WTC11 (cell line): ENCODE data around the gene SMDT1.
"Not testable (repeated sequence)": the region's sequence is repeated elsewhere in the genome, so short reads cannot be mapped to it uniquely, and the experiment has no call there.

Experiments
- FOXP1 ChIP-seq: sonication (generic); formaldehyde crosslinking; IDR thresholded peaks from 2 replicates; pipeline ENCODE4 v1.8.0; 2022; ENCODE audit warnings: missing genetic modification reagents, mild to moderate bottlenecking, moderate library complexity, borderline replicate concordance
- IRF2 ChIP-seq: sonication (generic); formaldehyde crosslinking; IDR thresholded peaks from 2 replicates; pipeline ENCODE4 v1.8.0; 2022; ENCODE audit warnings: low read depth, missing genetic modification reagents, borderline replicate concordance
- JUN ChIP-seq: sonication (generic); formaldehyde crosslinking; IDR thresholded peaks from 2 replicates; pipeline ENCODE4 v1.8.0; 2023; ENCODE audit warnings: mild to moderate bottlenecking, missing genetic modification reagents
- SP1 ChIP-seq: sonication (generic); formaldehyde crosslinking; conservative IDR thresholded peaks from 2 replicates; pipeline ENCODE4 v1.8.1; 2022; ENCODE audit warnings: missing genetic modification reagents
- ZNF121 ChIP-seq: sonication (generic); formaldehyde crosslinking; IDR thresholded peaks from 2 replicates; pipeline ENCODE4 v1.8.0; 2023; ENCODE audit warnings: missing genetic modification reagents
- TF ChIP-seq, protein P1 (sequence below): fragments of 200-600 bp; IDR thresholded peaks from 2 replicates; pipeline ENCODE4 v1.8.0; 2022; ENCODE audit warnings: antibody characterized with exemption
- TF ChIP-seq, protein P2 (sequence below): sonication (generic); formaldehyde crosslinking; conservative IDR thresholded peaks from 2 replicates; pipeline ENCODE4 v1.8.1; 2023; ENCODE audit warnings: mild to moderate bottlenecking, low read depth, missing genetic modification reagents, moderate library complexity
- TF ChIP-seq, protein P3 (sequence below): sonication (generic); formaldehyde crosslinking; IDR thresholded peaks from 2 replicates; pipeline ENCODE4 v1.8.0; 2022; ENCODE audit warnings: mild to moderate bottlenecking, missing genetic modification reagents
- TF ChIP-seq, protein P4 (sequence below): fragments of 250-450 bp; sonication (Bioruptor Pico); IDR thresholded peaks from 2 replicates; pipeline ENCODE4 v1.8.0; 2021; ENCODE audit warnings: mild to moderate bottlenecking

DNA sequence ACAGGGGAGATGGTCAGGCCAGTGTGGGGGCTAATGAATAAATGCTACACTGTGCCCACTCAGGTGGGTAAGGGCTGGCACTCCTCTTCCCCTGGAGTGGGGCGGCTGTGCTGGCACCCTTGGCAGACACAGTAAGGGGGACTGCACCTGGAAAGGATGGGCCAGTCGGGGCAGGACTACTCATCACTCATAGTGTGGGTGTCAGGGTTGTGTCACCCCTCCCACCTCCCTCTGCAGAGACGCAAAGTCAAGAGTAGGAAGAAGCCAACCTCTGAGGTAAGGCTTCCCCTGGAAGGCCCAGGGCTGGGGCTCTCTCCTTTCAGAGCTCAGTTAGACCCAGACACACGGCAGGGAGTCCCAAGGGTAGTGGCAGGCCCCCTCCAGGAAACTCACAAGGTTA lies 44.0 kb downstream of the SMDT1 start:
- TF ChIP-seq, protein P1, sequence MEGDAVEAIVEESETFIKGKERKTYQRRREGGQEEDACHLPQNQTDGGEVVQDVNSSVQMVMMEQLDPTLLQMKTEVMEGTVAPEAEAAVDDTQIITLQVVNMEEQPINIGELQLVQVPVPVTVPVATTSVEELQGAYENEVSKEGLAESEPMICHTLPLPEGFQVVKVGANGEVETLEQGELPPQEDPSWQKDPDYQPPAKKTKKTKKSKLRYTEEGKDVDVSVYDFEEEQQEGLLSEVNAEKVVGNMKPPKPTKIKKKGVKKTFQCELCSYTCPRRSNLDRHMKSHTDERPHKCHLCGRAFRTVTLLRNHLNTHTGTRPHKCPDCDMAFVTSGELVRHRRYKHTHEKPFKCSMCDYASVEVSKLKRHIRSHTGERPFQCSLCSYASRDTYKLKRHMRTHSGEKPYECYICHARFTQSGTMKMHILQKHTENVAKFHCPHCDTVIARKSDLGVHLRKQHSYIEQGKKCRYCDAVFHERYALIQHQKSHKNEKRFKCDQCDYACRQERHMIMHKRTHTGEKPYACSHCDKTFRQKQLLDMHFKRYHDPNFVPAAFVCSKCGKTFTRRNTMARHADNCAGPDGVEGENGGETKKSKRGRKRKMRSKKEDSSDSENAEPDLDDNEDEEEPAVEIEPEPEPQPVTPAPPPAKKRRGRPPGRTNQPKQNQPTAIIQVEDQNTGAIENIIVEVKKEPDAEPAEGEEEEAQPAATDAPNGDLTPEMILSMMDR = not testable (repeated sequence)
- TF ChIP-seq SP1; JUN (CRISPR knock-in tag); FOXP1 (CRISPR knock-in tag); IRF2 (CRISPR knock-in tag); ZNF121 (CRISPR knock-in tag): not testable (repeated sequence)
- TF ChIP-seq, protein P2, sequence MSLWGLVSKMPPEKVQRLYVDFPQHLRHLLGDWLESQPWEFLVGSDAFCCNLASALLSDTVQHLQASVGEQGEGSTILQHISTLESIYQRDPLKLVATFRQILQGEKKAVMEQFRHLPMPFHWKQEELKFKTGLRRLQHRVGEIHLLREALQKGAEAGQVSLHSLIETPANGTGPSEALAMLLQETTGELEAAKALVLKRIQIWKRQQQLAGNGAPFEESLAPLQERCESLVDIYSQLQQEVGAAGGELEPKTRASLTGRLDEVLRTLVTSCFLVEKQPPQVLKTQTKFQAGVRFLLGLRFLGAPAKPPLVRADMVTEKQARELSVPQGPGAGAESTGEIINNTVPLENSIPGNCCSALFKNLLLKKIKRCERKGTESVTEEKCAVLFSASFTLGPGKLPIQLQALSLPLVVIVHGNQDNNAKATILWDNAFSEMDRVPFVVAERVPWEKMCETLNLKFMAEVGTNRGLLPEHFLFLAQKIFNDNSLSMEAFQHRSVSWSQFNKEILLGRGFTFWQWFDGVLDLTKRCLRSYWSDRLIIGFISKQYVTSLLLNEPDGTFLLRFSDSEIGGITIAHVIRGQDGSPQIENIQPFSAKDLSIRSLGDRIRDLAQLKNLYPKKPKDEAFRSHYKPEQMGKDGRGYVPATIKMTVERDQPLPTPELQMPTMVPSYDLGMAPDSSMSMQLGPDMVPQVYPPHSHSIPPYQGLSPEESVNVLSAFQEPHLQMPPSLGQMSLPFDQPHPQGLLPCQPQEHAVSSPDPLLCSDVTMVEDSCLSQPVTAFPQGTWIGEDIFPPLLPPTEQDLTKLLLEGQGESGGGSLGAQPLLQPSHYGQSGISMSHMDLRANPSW (CRISPR knock-in tag) = not testable (repeated sequence)
- TF ChIP-seq, protein P3, sequence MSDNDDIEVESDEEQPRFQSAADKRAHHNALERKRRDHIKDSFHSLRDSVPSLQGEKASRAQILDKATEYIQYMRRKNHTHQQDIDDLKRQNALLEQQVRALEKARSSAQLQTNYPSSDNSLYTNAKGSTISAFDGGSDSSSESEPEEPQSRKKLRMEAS (CRISPR knock-in tag) = not testable (repeated sequence)
- TF ChIP-seq, protein P4, sequence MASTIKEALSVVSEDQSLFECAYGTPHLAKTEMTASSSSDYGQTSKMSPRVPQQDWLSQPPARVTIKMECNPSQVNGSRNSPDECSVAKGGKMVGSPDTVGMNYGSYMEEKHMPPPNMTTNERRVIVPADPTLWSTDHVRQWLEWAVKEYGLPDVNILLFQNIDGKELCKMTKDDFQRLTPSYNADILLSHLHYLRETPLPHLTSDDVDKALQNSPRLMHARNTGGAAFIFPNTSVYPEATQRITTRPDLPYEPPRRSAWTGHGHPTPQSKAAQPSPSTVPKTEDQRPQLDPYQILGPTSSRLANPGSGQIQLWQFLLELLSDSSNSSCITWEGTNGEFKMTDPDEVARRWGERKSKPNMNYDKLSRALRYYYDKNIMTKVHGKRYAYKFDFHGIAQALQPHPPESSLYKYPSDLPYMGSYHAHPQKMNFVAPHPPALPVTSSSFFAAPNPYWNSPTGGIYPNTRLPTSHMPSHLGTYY (CRISPR knock-in tag) = not testable (repeated sequence)
